Endothelial cell of umbilical vein (primary cell): ENCODE measurements around the gene SMAD5. TPM values are rescaled to one million over a fixed set of nuclear protein-coding genes. Genes with fewer than 3 reads are reported as not detected.

Experiments used
- BruUV-seq: library from RNA; stranded (reverse); fragments of 400-500 nt; replicated peaks from 2 replicates; lab custom pipeline; 2021; lab: Mats Ljungman, UMichigan
- CTCF ChIA-PET: fragments of 300-600, 350-600 bp; sonication (Branson Sonifier 250); formaldehyde crosslinking; loops from one replicate; lab custom pipeline; 2021; ENCODE audit warnings: antibody characterized with exemption, inconsistent platforms; lab: Charles Lee
- POLR2A ChIA-PET: fragments of 300-600, 350-600 bp; sonication (Branson Sonifier 250); formaldehyde crosslinking; loops from one replicate; lab custom pipeline; 2021; ENCODE audit warnings: antibody characterized with exemption, inconsistent platforms; lab: Charles Lee
- DNase-seq: peaks from one replicate; pipeline ENCODE4 v3.0.0-alpha.2; 2011; ENCODE audit warnings: low read depth, low spot score
- FAIRE-seq: peaks from 2 replicates; lab custom pipeline; 2011; peaks lifted over from hg19 to GRCh38; lab: Jason Lieb, UNC
- H2AFZ ChIP-seq: 2 replicates; pipeline ENCODE4 v1.6.0; 2012; ENCODE audit warnings: low read depth, low read length, control low read depth, inconsistent platforms
- H3K27ac ChIP-seq: 2 replicates; pipeline ENCODE4 v1.5.1; 2011; ENCODE audit warnings: low read depth, mild to moderate bottlenecking, control low read depth, low read length, moderate library complexity; ENCODE audit not compliant: insufficient read depth
- H3K27me3 ChIP-seq, 2 experiments: 2 replicates each; pipeline versions ENCODE4 v1.6.0 to v1.6.1; 2011; ENCODE audit warnings: low read length in 2 of 2, mixed read lengths in 1 of 2; ENCODE audit not compliant: control insufficient read depth in 2 of 2, insufficient read depth in 2 of 2
- H3K36me3 ChIP-seq, 2 experiments: 2 replicates in 1 of 2; 3 replicates in 1 of 2; pipeline ENCODE4 v1.5.1; 2011; ENCODE audit warnings: low read length in 2 of 2, mild to moderate bottlenecking in 1 of 2, moderate library complexity in 1 of 2; ENCODE audit not compliant: control insufficient read depth in 2 of 2, insufficient read depth in 2 of 2; ENCODE audit errors: extremely low read depth in 1 of 2
- H3K4me1 ChIP-seq: 3 replicates; pipeline ENCODE4 v1.5.1; 2011; ENCODE audit warnings: mild to moderate bottlenecking, low read length; ENCODE audit not compliant: control insufficient read depth, insufficient read depth; ENCODE audit errors: extremely low read depth
- H3K4me2 ChIP-seq: 2 replicates; pipeline ENCODE4 v1.6.1; 2011; ENCODE audit warnings: low read length, control low read depth, mixed read lengths; ENCODE audit not compliant: insufficient read depth
- H3K4me3 ChIP-seq, 3 experiments: fragments of 200-600 bp in 1 of 3; sonication (generic), shearing (Covaris generic) in 1 of 3; replicated peaks in 1 of 3; 2 replicates each; pipeline ENCODE4 v1.5.1; 2011 to 2016; ENCODE audit warnings: control low read depth in 3 of 3, low read length in 3 of 3, mild to moderate bottlenecking in 2 of 3, inconsistent platforms in 1 of 3, low read depth in 1 of 3, moderate library complexity in 1 of 3; ENCODE audit not compliant: insufficient read depth in 1 of 3
- H3K79me2 ChIP-seq: 2 replicates; pipeline ENCODE4 v1.6.0; 2012; ENCODE audit warnings: low read length, inconsistent platforms; ENCODE audit not compliant: control insufficient read depth, insufficient read depth
- H3K9ac ChIP-seq: replicated peaks from 2 replicates; pipeline ENCODE3; 2011; ENCODE audit warnings: low read length, control low read depth; ENCODE audit not compliant: insufficient read depth; ENCODE audit errors: extremely low read depth
- H3K9me1 ChIP-seq: replicated peaks from 3 replicates; pipeline ENCODE4 v1.6.0; 2011; ENCODE audit warnings: mild to moderate bottlenecking, low read length; ENCODE audit not compliant: control insufficient read depth, insufficient read depth; ENCODE audit errors: extremely low read depth
- H3K9me3 ChIP-seq: replicated peaks from 2 replicates; pipeline ENCODE4 v1.5.1; 2012; ENCODE audit warnings: low read length, inconsistent platforms; ENCODE audit not compliant: control insufficient read depth, insufficient read depth
- H4K20me1 ChIP-seq: replicated peaks from 2 replicates; pipeline ENCODE3; 2011; ENCODE audit warnings: mild to moderate bottlenecking, low read length; ENCODE audit not compliant: control insufficient read depth, insufficient read depth; ENCODE audit errors: extremely low read depth
- CTCF ChIP-seq, 2 donors: IDR thresholded peaks; 1 replicate in 1 of 2; 2 replicates in 1 of 2; pipeline ENCODE4 v1.5.1; 2011; ENCODE audit warnings: low read length in 2 of 2, mild to moderate bottlenecking in 2 of 2, moderate library complexity in 2 of 2, control low read depth in 1 of 2, inconsistent platforms in 1 of 2, low read depth in 1 of 2; ENCODE audit not compliant: insufficient read depth in 1 of 2; ENCODE audit errors: extremely low read depth in 1 of 2
- EZH2 ChIP-seq: IDR thresholded peaks from 2 replicates; pipeline ENCODE4 v1.6.1; 2012; ENCODE audit warnings: borderline replicate concordance, low read depth, mild to moderate bottlenecking, moderate library complexity, low read length, inconsistent platforms; ENCODE audit not compliant: severe bottlenecking
- GATA2 ChIP-seq: IDR thresholded peaks from 2 replicates; pipeline ENCODE4 v1.7.0; 2011; ENCODE audit warnings: low read depth, mild to moderate bottlenecking, moderate library complexity, mixed read lengths, low read length; ENCODE audit not compliant: insufficient read length, insufficient read depth
- JUN ChIP-seq: IDR thresholded peaks from 2 replicates; pipeline ENCODE4 v1.6.1; 2011; ENCODE audit warnings: borderline replicate concordance, low read depth; ENCODE audit not compliant: insufficient read length, insufficient read depth
- MAX ChIP-seq: IDR thresholded peaks from 2 replicates; pipeline ENCODE4 v1.6.1; 2011; ENCODE audit not compliant: insufficient read depth, insufficient read length
- MYC ChIP-seq: IDR thresholded peaks from one replicate; pipeline ENCODE4 v1.6.1; 2011; ENCODE audit warnings: mild to moderate bottlenecking, low read depth, low read length
- POLR2AphosphoS5 ChIP-seq: IDR thresholded peaks from 2 replicates; pipeline ENCODE4 v1.6.1; 2012; ENCODE audit warnings: low read depth, mild to moderate bottlenecking, control low read depth, low read length, moderate library complexity; ENCODE audit not compliant: insufficient read depth
- dilution Hi-C: fragments of 300-500 bp; cut with MboI; formaldehyde crosslinking; loops from one replicate; pipeline ENCODE4 v1.15.0; 2019; ENCODE audit warnings: low sequenced_read_pairs; ENCODE audit not compliant: extremely low pct_ligation_motif_present
- intact Hi-C: fragments of 100-400 bp; cut with micrococcal nuclease; formaldehyde crosslinking; loops from one replicate; pipeline ENCODE4 v1.10.0; 2022
- polyA plus RNA-seq, 4 experiments: library from polyadenylated mRNA; depleted of rRNA in 3 of 4; stranded (reverse) in 3 of 4; unstranded in 1 of 4; fragments of >200 nt; gene quantifications; 2 replicates each; pipeline versions ENCODE4 v1.2.1 to v1.2.3, GENCODE V29; 2011 to 2012; ENCODE audit warnings: missing spikeins in 1 of 4
- total RNA-seq: library from RNA; stranded (reverse); gene quantifications from 2 replicates; pipeline ENCODE4 v1.2.3, GENCODE V29; 2021

SMAD5 gene
- total and polyA plus RNA-seq, 2 donors (not counting 3 experiments of a cell fraction or from before 2014, with no cell fraction given): 26.0 to 66.0 TPM

GRCh38 chr5:136190091-136190720 is 57.6 kb downstream of the SMAD5 start:
- Histone ChIP-seq H3K36me3 (no peaks in the 10 kb centered on the region), H3K9me3 (no peaks in the 10 kb centered on the region), H2AFZ (no peak overlapping the region), H4K20me1 (no peaks in the 10 kb centered on the region), H3K9me1 (no peaks in the 10 kb centered on the region), H3K79me2 (no peaks in the 10 kb centered on the region), H3K9ac (no peak overlapping the region), H3K27me3 (peaks cover 31 to 43% of the 10 kb centered on the region in 2 experiments), H3K4me1 (peaks cover 4% of the 10 kb centered on the region), H3K27ac (no peak overlapping the region), H3K4me3 (no peak overlapping the region), H3K4me2 (no peak overlapping the region)
- dilution Hi-C loops: no loop called here
- FAIRE-seq: no peak
- no peak for DNase-seq
- ChIA-PET CTCF (interaction anchor here (1.0 kb wide), 1 partner anchor 22 kb away, joined by 4 read pairs; no protein-coding TSS in a partner anchor), POLR2A (no interaction called here)
- no TSS peak for BruUV-seq
- intact Hi-C loops: loop anchor here (5.0 kb wide), 1 partner anchor 58 kb away; the partner anchor contains the start of gene SMAD5
- no peak for TF ChIP-seq GATA2
- no peak for TF ChIP-seq MAX
- no peak for TF ChIP-seq JUN
- no peak for TF ChIP-seq POLR2AphosphoS5
- no peak for TF ChIP-seq EZH2
- TF ChIP-seq CTCF (IDR thresholded peaks at IDR 0.05; ENCODE audit: extremely low read depth in 1 of 2, insufficient read depth in 1 of 2, low read depth in 1 of 2, low read length in 2 of 2): no peak
- no peak for TF ChIP-seq MYC
